ENCODE results near the gene TMEFF2.
"Not testable (repeated sequence)": the region's sequence is repeated elsewhere in the genome, so short reads cannot be mapped to it uniquely, and the experiment has no call there.

The TMEFF2 gene

GRCh38 chr2:192166946-192167345, 27.8 kb downstream of the TMEFF2 start:
- no peak for DNase-seq

GRCh38 chr2:192165842-192166241, 28.9 kb downstream of the TMEFF2 start:
- DNase-seq, result no peak

- no peak for DNase-seq
Observed at GRCh38 chr2:192162392-192163042, 32.2 kb downstream of the TMEFF2 start.

GRCh38 chr2:192161656-192162290, 33.0 kb downstream of the TMEFF2 start:
- DNase-seq, result no peak

DNA sequence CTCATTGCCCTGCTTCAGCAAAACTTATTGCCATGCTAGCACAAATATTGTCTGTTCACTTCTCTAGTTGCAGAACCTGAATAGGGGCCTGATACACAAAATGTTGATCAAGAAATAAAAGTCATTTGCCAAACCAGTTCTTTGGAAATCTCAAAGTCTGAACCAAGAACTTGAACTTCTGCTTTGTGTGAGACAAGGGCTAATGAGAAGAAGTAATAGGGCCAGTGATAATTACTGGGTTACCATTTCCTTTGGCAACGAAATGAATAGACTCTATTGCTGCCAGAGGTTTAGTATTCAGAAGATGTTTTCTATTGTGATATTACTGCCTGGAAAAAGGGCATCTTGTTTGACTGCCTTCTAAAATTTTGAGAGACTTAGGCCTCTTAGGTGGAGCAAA, 35.0 kb downstream of the TMEFF2 start:
- no peak for DNase-seq

GRCh38 chr2:192159208-192159607, 35.5 kb downstream of the TMEFF2 start:
- DNase-seq, result no peak

DNA sequence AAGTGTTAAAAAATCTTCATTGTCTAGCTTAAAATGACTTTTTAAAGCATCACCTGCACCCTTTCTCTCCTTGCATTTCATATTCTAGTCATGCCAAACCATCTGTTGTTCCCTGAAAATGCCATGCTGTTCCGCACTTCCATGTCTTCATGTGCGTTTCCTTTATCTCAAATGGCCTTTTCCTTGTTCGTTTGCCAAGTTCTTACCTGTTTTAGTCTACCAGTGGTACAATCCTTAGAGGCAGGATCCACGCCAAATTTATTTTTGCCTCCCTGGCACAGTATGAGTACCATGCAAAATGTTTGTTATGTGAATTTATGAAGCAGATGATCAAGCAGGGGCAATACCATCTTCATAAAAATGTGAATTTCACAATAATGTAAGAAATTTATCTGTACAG, 37.0 kb downstream of the TMEFF2 start:
- no peak for DNase-seq

- DNase-seq, result no peak
Observed at GRCh38 chr2:192155511-192156118, 39.1 kb downstream of the TMEFF2 start.

GRCh38 chr2:192153561-192153960, 41.2 kb downstream of the TMEFF2 start:
- no peak for DNase-seq

GRCh38 chr2:192151853-192152252, 42.9 kb downstream of the TMEFF2 start:
- no peak for DNase-seq

- DNase-seq, result no peak
Observed at GRCh38 chr2:192150166-192150565, 44.6 kb downstream of the TMEFF2 start.

DNA sequence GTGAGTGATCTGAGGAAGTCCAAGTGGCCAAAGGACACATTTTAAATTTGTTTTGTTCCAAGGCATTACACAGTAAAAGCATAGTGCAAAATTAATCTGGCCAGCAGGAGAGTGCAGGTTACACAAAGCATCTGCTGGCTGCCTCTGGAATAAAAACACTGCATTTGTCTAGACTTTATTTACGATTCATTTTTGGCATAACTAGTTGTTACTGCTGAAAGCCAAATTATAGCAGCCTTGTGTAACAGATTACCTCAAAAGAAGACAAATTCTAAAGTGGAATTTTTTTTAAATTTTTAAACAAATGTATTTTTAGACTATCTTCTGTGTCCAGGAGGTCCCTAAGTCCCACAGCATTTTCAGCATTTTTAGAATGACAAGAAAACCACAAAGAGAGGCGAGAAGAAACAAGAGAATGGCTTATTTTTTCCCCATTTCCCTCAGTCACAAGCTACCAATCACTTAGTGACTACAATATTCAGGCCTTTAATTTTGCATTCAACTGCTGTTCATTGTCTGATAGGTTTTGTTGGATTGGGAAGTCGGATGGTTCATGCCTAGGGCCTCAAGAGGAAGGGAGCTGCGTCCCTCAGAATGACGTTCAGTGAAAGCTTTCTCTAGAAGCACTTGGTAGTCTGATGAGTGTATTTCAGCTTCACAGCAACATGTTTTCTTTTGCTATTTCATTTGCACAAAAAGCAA, 46.0 kb downstream of the TMEFF2 start:
- no peak for DNase-seq

- no peak for DNase-seq
Observed at GRCh38 chr2:192148241-192148619, 46.5 kb downstream of the TMEFF2 start.

DNA sequence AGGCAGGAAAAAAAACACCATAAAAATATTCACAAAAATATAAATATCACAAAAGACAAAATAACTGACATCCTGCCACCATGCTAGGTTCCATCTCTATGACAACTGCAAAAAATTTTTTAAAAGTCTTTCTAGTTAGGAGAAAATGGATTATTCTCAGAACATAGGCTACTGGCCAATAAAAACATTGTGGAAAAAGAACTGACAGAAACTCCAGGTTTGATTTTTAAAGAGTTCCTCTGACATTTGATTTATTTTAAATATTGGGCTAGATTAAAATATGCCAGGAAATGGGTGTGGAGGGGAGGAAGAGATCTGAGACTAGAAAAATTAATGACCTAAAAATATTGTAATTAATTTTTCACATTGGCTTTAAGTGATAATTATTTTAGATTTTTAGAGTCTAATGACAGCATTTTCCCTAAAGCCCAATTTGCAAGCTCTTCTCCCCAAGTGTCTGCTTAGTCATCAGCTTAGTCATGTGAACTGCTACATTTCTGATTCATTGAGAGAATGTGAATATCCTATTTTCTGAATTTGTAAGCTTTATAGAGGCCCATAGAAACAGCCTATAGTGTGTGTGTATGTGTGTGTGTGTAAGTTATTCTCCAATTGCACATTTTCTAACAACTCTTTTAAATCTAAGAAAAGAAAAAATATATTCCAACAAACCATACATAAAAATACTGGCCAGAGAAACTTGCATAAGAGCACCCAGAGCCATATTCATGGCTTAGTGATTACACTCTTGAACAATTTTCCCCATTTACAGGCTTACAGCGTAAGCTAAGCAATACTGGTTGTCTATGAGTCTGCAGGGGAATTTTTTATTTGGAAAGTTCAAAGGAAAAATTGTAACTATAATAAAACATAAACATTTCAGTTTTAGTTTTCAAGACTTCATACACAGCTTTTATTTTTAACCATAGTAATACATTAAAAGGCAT, 48.4 kb downstream of the TMEFF2 start:
- DNase-seq, result no peak

- no peak for DNase-seq
Observed at GRCh38 chr2:192145496-192145895, 49.2 kb downstream of the TMEFF2 start.

DNA sequence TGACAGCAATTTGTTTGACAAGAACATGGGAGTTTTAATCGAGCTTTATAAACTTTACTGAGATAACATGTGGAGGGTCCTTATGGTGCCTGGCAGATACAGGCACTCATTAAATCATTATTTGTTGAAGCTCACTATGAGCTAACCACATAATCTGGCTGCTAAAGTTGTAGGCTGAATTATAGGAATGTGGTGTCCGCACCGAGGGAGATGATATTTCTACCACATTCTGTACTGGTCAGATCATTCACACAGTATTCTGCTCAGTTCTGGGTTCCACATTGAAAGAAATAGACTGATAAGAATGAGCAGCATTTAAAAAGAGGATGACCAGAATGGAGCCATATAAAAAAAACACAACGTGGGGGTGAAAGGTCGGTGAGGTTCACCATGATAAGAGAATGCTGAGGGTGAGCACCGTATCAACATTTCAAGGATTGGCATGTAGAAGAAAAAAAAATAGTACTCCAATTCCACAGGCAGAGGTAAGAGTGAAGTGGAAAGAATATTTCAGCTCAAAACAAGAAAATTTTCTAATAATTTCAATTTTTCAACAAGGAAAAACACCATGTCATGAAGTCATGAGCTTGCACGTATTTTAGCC, 54.4 kb downstream of the TMEFF2 start:
- no peak for DNase-seq

DNA sequence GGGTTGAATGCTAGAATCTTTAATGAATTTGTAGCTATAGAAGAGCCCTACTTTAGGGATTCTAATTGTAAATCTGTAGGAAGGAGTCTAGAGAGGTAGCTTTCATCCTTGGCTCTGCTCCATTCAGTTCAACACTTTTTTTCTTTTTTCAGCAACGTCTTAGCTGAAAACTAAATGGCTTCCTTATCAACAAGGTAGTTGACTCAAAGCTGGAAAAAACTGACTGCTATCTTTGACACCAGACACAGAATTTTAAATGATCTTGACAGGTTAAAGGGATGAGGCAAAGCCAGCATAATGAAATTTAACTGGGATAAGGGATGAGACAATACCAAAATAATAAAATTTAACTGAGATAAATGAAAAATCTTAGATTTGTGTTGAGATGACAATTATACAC, 54.9 kb downstream of the TMEFF2 start:
- DNase-seq, result no peak

- DNase-seq, result no peak
Observed at GRCh38 chr2:192137451-192137850, 57.3 kb downstream of the TMEFF2 start.

- not testable (repeated sequence) for DNase-seq
Observed at GRCh38 chr2:192132604-192133003, 62.1 kb downstream of the TMEFF2 start.

GRCh38 chr2:192130312-192130711, 64.4 kb downstream of the TMEFF2 start:
- DNase-seq, result not testable (repeated sequence)

GRCh38 chr2:192128655-192129054, 66.1 kb downstream of the TMEFF2 start:
- no peak for DNase-seq

DNA sequence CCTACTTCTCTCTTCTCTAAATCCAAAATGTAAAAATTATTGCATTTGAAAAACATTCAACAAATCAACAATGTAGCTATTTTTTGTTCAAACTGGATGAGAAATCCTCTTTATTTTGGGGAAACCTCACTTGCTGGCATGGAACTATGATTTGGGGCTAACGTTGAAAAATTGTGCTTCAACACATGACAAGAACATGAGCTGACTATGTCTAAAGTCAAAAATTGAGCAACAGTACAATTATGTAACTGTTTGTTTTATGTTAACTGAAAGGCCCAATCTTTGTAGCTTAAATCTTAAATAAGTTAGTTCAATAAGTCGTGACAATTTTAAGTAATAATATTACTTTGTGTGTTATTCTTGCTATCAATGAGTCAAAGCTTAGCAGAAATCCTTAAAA, 67.3 kb downstream of the TMEFF2 start:
- no peak for DNase-seq
